H9 (cell line): ENCODE results near the gene LMF1. TPM values are rescaled to one million over a fixed set of nuclear protein-coding genes. Genes with fewer than 3 reads are reported as not detected.
A peak's percentile ranks its signal among the peaks of the same experiment; 100 is the strongest.

Experiments
- DNase-seq: peaks from one replicate; pipeline ENCODE4 v3.0.0-alpha.2; 2017
- H2AFZ ChIP-seq: one replicate; pipeline ENCODE4 v1.6.1; 2013; ENCODE audit warnings: mild to moderate bottlenecking, low read length, control low read depth, moderate library complexity
- H2AK5ac ChIP-seq: 2 replicates; pipeline ENCODE4 v1.6.1; 2013; ENCODE audit warnings: low read length, control low read depth, mixed read lengths; ENCODE audit not compliant: insufficient read length
- H2BK120ac ChIP-seq: one replicate; pipeline ENCODE4 v1.6.1; 2013; ENCODE audit warnings: low read depth, mild to moderate bottlenecking, low read length, control low read depth, inconsistent platforms; ENCODE audit not compliant: poor library complexity, severe bottlenecking
- H2BK12ac ChIP-seq: 2 replicates; pipeline ENCODE4 v1.6.1; 2013; ENCODE audit warnings: low read length, control low read depth, mixed read lengths, low read depth; ENCODE audit not compliant: insufficient read length
- H2BK15ac ChIP-seq: 2 replicates; pipeline ENCODE4 v1.6.1; 2013; ENCODE audit warnings: low read depth, low read length, control low read depth
- H2BK20ac ChIP-seq: one replicate; pipeline ENCODE4 v1.6.1; 2013; ENCODE audit warnings: low read depth, mild to moderate bottlenecking, low read length, control low read depth, inconsistent platforms; ENCODE audit not compliant: poor library complexity, severe bottlenecking
- H2BK5ac ChIP-seq: 2 replicates; pipeline ENCODE4 v1.6.1; 2013; ENCODE audit warnings: low read length, control low read depth, mixed read lengths; ENCODE audit not compliant: insufficient read length
- H3K14ac ChIP-seq: 2 replicates; pipeline ENCODE4 v1.6.1; 2013; ENCODE audit warnings: low read length, control low read depth; ENCODE audit not compliant: insufficient read depth
- H3K18ac ChIP-seq: 2 replicates; pipeline ENCODE4 v1.6.1; 2013; ENCODE audit warnings: low read depth, mild to moderate bottlenecking, mixed read lengths, low read length, control low read depth; ENCODE audit not compliant: insufficient read length
- H3K23ac ChIP-seq: 2 replicates; pipeline ENCODE4 v1.6.1; 2013; ENCODE audit warnings: low read length, control low read depth, mixed read lengths, low read depth; ENCODE audit not compliant: insufficient read length
- H3K23me2 ChIP-seq: 2 replicates; pipeline ENCODE4 v1.6.1; 2013; ENCODE audit warnings: low read depth, mild to moderate bottlenecking, mixed read lengths, low read length, control low read depth; ENCODE audit not compliant: insufficient read length, poor library complexity, severe bottlenecking
- H3K27ac ChIP-seq: 2 replicates; pipeline ENCODE4 v1.5.1; 2013; ENCODE audit warnings: low read length, control low read depth, mixed read lengths, low read depth; ENCODE audit not compliant: insufficient read length
- H3K27me3 ChIP-seq: 2 replicates; pipeline ENCODE4 v1.6.1; 2013; ENCODE audit warnings: low read length, control low read depth, inconsistent platforms; ENCODE audit not compliant: insufficient read depth
- H3K4ac ChIP-seq: 2 replicates; pipeline ENCODE4 v1.6.1; 2013; ENCODE audit warnings: low read depth, mild to moderate bottlenecking, control low read depth, inconsistent platforms, low read length, moderate library complexity
- H3K4me1 ChIP-seq: 2 replicates; pipeline ENCODE4 v1.6.1; 2013; ENCODE audit warnings: low read length, control low read depth, inconsistent platforms; ENCODE audit not compliant: insufficient read depth
- H3K4me2 ChIP-seq: 2 replicates; pipeline ENCODE4 v1.6.1; 2013; ENCODE audit warnings: low read length, control low read depth, mixed read lengths; ENCODE audit not compliant: insufficient read length, insufficient read depth
- H3K56ac ChIP-seq: 2 replicates; pipeline ENCODE4 v1.6.1; 2013; ENCODE audit warnings: low read depth, mild to moderate bottlenecking, mixed read lengths, low read length, control low read depth; ENCODE audit not compliant: insufficient read length
- H3K79me1 ChIP-seq: 2 replicates; pipeline ENCODE4 v1.6.1; 2013; ENCODE audit warnings: low read depth, mild to moderate bottlenecking, moderate library complexity, low read length, control low read depth, inconsistent platforms; ENCODE audit not compliant: insufficient read depth, poor library complexity, severe bottlenecking
- H3K79me2 ChIP-seq: 2 replicates; pipeline ENCODE4 v1.6.1; 2013; ENCODE audit warnings: low read length, control low read depth, inconsistent platforms; ENCODE audit not compliant: insufficient read depth
- H3K9ac ChIP-seq: 2 replicates; pipeline ENCODE4 v1.6.1; 2013; ENCODE audit warnings: low read length, control low read depth, mixed read lengths; ENCODE audit not compliant: insufficient read length; ENCODE audit errors: extremely low read depth
- H3K9me3 ChIP-seq: one replicate; pipeline ENCODE4 v1.6.1; 2013; ENCODE audit warnings: low read depth, low read length, inconsistent platforms; ENCODE audit not compliant: control insufficient read depth
- H3T11ph ChIP-seq: one replicate; pipeline ENCODE4 v1.6.1; 2013; ENCODE audit warnings: mild to moderate bottlenecking, low read length, control low read depth, inconsistent platforms
- H4K20me1 ChIP-seq: one replicate; pipeline ENCODE4 v1.6.1; 2013; ENCODE audit not compliant: control insufficient read depth, insufficient read length, insufficient read depth
- H4K5ac ChIP-seq: 2 replicates; pipeline ENCODE4 v1.6.1; 2013; ENCODE audit warnings: low read depth, mild to moderate bottlenecking, mixed read lengths, low read length, control low read depth; ENCODE audit not compliant: insufficient read length
- H4K8ac ChIP-seq: replicated peaks from 2 replicates; pipeline ENCODE4 v1.6.1; 2013; ENCODE audit warnings: low read length, control low read depth, mixed read lengths, low read depth; ENCODE audit not compliant: insufficient read length
- H4K91ac ChIP-seq: 2 replicates; pipeline ENCODE4 v1.6.1; 2013; ENCODE audit warnings: low read depth, mild to moderate bottlenecking, moderate library complexity, mixed read lengths, low read length, control low read depth; ENCODE audit not compliant: insufficient read length
- H3K27ac Mint-ChIP-seq, 3 experiments: 2 replicates in 2 of 3; 3 replicates in 1 of 3; pipeline ENCODE4 v1.8.0; 2020 to 2021; ENCODE audit warnings: mixed read lengths in 3 of 3, mild to moderate bottlenecking in 1 of 3, moderate library complexity in 1 of 3
- H3K27me3 Mint-ChIP-seq: 2 replicates; pipeline ENCODE4 v1.8.0; 2021; ENCODE audit warnings: low read depth, mild to moderate bottlenecking, moderate library complexity, mixed read lengths
- H3K36me3 Mint-ChIP-seq, 3 experiments: 2 replicates in 2 of 3; 3 replicates in 1 of 3; pipeline ENCODE4 v1.8.0; 2020 to 2021; ENCODE audit warnings: low read depth in 3 of 3, mixed read lengths in 3 of 3; ENCODE audit not compliant: insufficient read depth in 1 of 3
- H3K4me1 Mint-ChIP-seq, 2 experiments: 2 replicates each; pipeline ENCODE4 v1.8.0; 2020; ENCODE audit warnings: mixed read lengths in 2 of 2
- H3K4me3 Mint-ChIP-seq, 2 experiments: 2 replicates in 1 of 2; 3 replicates in 1 of 2; pipeline ENCODE4 v1.8.0; 2020 to 2021; ENCODE audit warnings: mild to moderate bottlenecking in 2 of 2, mixed read lengths in 2 of 2, moderate library complexity in 1 of 2
- H3K9me3 Mint-ChIP-seq, 2 experiments: 2 replicates in 1 of 2; 3 replicates in 1 of 2; pipeline ENCODE4 v1.8.0; 2020; ENCODE audit warnings: mild to moderate bottlenecking in 2 of 2, mixed read lengths in 2 of 2, moderate library complexity in 1 of 2
- CTCF ChIP-seq: fragments of 200-600 bp; sonication (generic); conservative IDR thresholded peaks from 3 replicates; pipeline ENCODE4 v1.8.0; 2021; ENCODE audit warnings: antibody characterized with exemption, mild to moderate bottlenecking
- WGBS: extraction: QIAGEN DNeasy Blood & Tissue Kit; methylation state at CpG from one replicate; pipeline ENCODE4 v1.1.7; 2013; ENCODE audit warnings: missing lambda C conversion rate, low lambda C conversion rate, mixed read lengths; ENCODE audit not compliant: insufficient read length; ENCODE audit errors: extremely low coverage; 5-methylcytosine and 5-hydroxymethylcytosine counted together
- total RNA-seq: library from RNA; stranded (reverse); gene quantifications from 2 replicates; pipeline ENCODE4 v1.2.1, GENCODE V29; 2021

LMF1 gene
- total RNA-seq, 1 experiment from 2014 or later: 7.1 TPM

GRCh38 chr16:825341-826061 lies 145.3 kb downstream of the LMF1 start:
- H3K4me3 Mint-ChIP-seq: no peak overlapping the region

More at GRCh38 chr16:825341-826061, 145.3 kb downstream of the LMF1 start:
- Histone ChIP-seq H2BK20ac (no peak overlapping the region), H3K79me2 (no peaks in the 10 kb centered on the region), H4K20me1 (no peaks in the 10 kb centered on the region), H3K18ac (peak overlapping the region; percentile 46), H3K79me1 (no peaks in the 10 kb centered on the region), H4K8ac (no peak overlapping the region), H3K4me1 (no peaks in the 10 kb centered on the region), H3K4ac (no peak overlapping the region), H3K27ac (no peak overlapping the region), H2BK5ac (no peak overlapping the region), H3K56ac (no peak overlapping the region), H3K23ac (no peak overlapping the region), H2BK12ac (no peak overlapping the region), H2AFZ (no peak overlapping the region), H3K27me3 (no peaks in the 10 kb centered on the region), H2BK120ac (no peak overlapping the region), H3K9me3 (no peaks in the 10 kb centered on the region), H3K23me2 (no peaks in the 10 kb centered on the region), H3K14ac (peak overlapping the region; percentile 34; the same call in 1 of the 2 replicates), H3K9ac (no peak overlapping the region), H4K91ac (no peak overlapping the region), H2BK15ac (no peak overlapping the region), H3T11ph (no peak overlapping the region), H4K5ac (no peak overlapping the region), H3K4me2 (no peak overlapping the region), H2AK5ac (no peak overlapping the region)
- Mint-ChIP-seq H3K36me3 (no peaks in the 10 kb centered on the region), H3K27ac (peak overlapping the region in 2 of 3 experiments; percentile 76 to 86; a peak in 1 of 7 replicates), H3K9me3 (peaks cover 0 to 4% of the 10 kb centered on the region in 2 experiments; a peak in 1 of 5 replicates), H3K4me1 (peaks cover 13 to 20% of the 10 kb centered on the region in 2 experiments), H3K27me3 (peaks cover 14% of the 10 kb centered on the region)
- DNase-seq: no peak
- TF ChIP-seq CTCF: no peak
- WGBS: no CpG with 5 or more reads among the region's 36 CpGs
